MCF 10A (cell line): ENCODE data around the gene SAG. TPM values are rescaled to one million over a fixed set of nuclear protein-coding genes. Genes with fewer than 3 reads are reported as not detected.

Experiments
- BruUV-seq: library from RNA; stranded (reverse); fragments of 400-500 nt; replicated peaks from 2 replicates; lab custom pipeline; 2021; lab: Mats Ljungman, UMichigan
- CTCF ChIA-PET: fragments of 300-600 bp; sonication (Branson Sonifier 250); formaldehyde crosslinking; extraction: SDS; loops from one replicate; lab custom pipeline; 2021; ENCODE audit warnings: antibody characterized with exemption, inconsistent platforms; lab: Yijun Ruan, JAX
- POLR2A ChIA-PET: fragments of 300-600, 350-650 bp; sonication (Branson Sonifier 250); formaldehyde crosslinking; extraction: SDS; loops from one replicate; lab custom pipeline; 2020; ENCODE audit warnings: antibody characterized with exemption, inconsistent platforms; lab: Yijun Ruan, JAX
- DNase-seq: peaks from one replicate; pipeline ENCODE4 v3.0.0-alpha.2; 2018; ENCODE audit not compliant: unreplicated experiment
- H3K27ac Mint-ChIP-seq: one replicate; pipeline ENCODE4 v1.8.0; 2022; ENCODE audit warnings: mild to moderate bottlenecking, low read depth, mixed read lengths; ENCODE audit not compliant: unreplicated experiment
- H3K27me3 Mint-ChIP-seq: one replicate; pipeline ENCODE4 v1.8.0; 2022; ENCODE audit warnings: mixed read lengths; ENCODE audit not compliant: insufficient read depth, unreplicated experiment
- H3K36me3 Mint-ChIP-seq: one replicate; pipeline ENCODE4 v1.8.0; 2022; ENCODE audit warnings: mild to moderate bottlenecking, moderate library complexity, mixed read lengths; ENCODE audit not compliant: insufficient read depth, unreplicated experiment
- H3K4me1 Mint-ChIP-seq: one replicate; pipeline ENCODE4 v1.8.0; 2022; ENCODE audit warnings: mixed read lengths; ENCODE audit not compliant: insufficient read depth, unreplicated experiment
- H3K4me3 Mint-ChIP-seq: one replicate; pipeline ENCODE4 v1.8.0; 2022; ENCODE audit warnings: mild to moderate bottlenecking, moderate library complexity, mixed read lengths; ENCODE audit not compliant: unreplicated experiment
- H3K9me3 Mint-ChIP-seq: one replicate; pipeline ENCODE4 v1.8.0; 2022; ENCODE audit warnings: mixed read lengths; ENCODE audit not compliant: unreplicated experiment
- intact Hi-C: fragments of 100-400 bp; cut with micrococcal nuclease; formaldehyde crosslinking; loops from 2 replicates; pipeline ENCODE4 v1.14.1; 2022
- total RNA-seq: library from RNA; stranded (reverse); gene quantifications from 2 replicates; pipeline ENCODE4 v1.2.3, GENCODE V29; 2022
- TF ChIP-seq, protein P1 (sequence below): fragments of 200-600 bp; IDR thresholded peaks from one replicate; pipeline ENCODE4 v1.8.0; 2022; ENCODE audit warnings: antibody characterized with exemption, mild to moderate bottlenecking; ENCODE audit not compliant: unreplicated experiment

SAG gene
- total RNA-seq, 1 experiment from 2014 or later, result not detected

DNA sequence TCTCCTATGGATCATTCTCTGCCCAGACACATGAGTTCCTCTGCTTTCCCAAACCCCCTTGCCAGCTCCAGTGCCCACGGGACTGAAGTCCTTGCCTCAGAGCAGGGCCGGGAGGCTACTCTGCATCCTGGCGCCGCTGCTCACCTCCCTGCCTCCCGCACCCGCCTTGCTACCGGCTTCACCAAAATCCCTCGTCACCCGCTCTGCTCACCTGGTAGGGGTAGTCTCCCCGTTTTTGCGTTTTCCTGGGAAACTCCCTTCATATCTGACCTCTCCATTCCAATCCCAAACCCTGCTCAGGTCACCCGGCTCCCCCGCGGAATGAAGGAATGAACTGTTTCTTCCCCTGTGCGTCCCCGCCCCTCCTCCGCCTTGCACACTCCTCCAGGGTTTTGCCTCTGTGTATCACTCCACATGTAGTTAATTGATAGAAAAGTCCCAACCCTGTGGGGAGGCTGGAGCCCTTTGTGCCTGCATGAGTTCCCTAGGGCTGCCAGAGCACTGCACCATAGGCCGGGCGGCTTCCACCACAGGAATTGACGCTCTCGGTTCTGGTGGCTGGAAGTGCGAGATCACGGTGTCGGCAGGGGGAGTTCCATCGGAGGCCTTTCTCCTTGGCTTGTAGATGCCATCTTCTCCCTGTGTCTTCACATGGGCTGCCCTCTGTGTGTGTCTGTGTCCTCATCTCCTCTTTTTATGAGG lies 44.7 kb downstream of the SAG start:
- peaks cover 6% of the 10 kb centered on the region for H3K36me3 Mint-ChIP-seq
- POLR2A ChIA-PET, result interaction anchor here (1.2 kb wide), 1 partner anchor 33 kb away, joined by 3 read pairs; no protein-coding TSS in a partner anchor
- H3K9me3 Mint-ChIP-seq, result no peaks in the 10 kb centered on the region
- no peak for DNase-seq
- no peaks in the 10 kb centered on the region for H3K27me3 Mint-ChIP-seq
- CTCF ChIA-PET, result interaction anchor here (0.5 to 1.4 kb wide), 5 partner anchors 10 to 1708 kb away, joined by 3 to 5 read pairs (median 3); no protein-coding TSS in a partner anchor
- BruUV-seq, result no TSS peak
- TF ChIP-seq, protein P1, sequence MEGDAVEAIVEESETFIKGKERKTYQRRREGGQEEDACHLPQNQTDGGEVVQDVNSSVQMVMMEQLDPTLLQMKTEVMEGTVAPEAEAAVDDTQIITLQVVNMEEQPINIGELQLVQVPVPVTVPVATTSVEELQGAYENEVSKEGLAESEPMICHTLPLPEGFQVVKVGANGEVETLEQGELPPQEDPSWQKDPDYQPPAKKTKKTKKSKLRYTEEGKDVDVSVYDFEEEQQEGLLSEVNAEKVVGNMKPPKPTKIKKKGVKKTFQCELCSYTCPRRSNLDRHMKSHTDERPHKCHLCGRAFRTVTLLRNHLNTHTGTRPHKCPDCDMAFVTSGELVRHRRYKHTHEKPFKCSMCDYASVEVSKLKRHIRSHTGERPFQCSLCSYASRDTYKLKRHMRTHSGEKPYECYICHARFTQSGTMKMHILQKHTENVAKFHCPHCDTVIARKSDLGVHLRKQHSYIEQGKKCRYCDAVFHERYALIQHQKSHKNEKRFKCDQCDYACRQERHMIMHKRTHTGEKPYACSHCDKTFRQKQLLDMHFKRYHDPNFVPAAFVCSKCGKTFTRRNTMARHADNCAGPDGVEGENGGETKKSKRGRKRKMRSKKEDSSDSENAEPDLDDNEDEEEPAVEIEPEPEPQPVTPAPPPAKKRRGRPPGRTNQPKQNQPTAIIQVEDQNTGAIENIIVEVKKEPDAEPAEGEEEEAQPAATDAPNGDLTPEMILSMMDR, result no peak
- intact Hi-C loops, result loop anchor here (5.0 kb wide), 1 partner anchor 60 kb away; no protein-coding TSS in a partner anchor
- peaks cover 61% of the 10 kb centered on the region for H3K4me1 Mint-ChIP-seq
- H3K4me3 Mint-ChIP-seq, result peak overlapping the region; percentile 7
- no peak overlapping the region for H3K27ac Mint-ChIP-seq

DNA sequence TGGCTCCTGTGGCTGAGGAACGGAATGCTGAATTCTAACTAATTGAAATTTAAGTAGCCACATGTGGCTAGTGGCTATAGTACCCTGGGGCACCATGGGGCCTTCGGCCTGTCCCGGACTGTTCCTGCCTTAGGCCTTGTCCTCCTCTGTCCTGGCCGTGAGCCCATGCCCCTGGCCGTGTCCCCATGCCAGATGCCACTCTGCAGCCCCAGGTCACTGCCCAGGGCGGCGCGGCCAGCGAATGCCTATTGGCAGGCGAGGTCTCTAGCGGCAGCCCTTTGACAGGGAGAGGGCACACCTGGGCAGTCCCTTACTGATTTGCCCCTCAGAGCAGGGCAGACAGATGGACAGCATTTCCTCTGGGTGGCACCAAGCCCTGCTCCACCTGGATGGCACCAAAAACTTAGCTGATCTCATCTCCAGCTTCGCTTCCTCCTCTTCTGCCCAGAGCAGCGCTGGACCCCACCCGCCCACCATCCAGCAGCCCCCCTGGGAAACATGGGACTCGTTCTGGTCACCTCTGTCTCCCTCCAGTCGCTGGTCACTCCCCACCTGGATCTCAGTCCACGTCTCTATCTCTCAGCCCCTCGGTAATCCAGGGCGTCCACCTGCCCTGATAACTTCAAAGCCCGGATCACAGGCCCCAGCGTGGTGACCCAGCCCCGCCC lies 45.6 kb downstream of the SAG start:
- DNase-seq, result no peak
- no peaks in the 10 kb centered on the region for H3K27me3 Mint-ChIP-seq
- H3K9me3 Mint-ChIP-seq, result no peaks in the 10 kb centered on the region
- H3K4me1 Mint-ChIP-seq, result peaks cover 61% of the 10 kb centered on the region
- peak overlapping the region; percentile 75 for H3K4me3 Mint-ChIP-seq
- ChIA-PET CTCF (interaction anchor here (0.7 to 1.7 kb wide), 10 partner anchors 9 to 90 kb away, joined by 3 to 10 read pairs (median 4); no protein-coding TSS in a partner anchor), POLR2A (interaction anchor here (0.6 to 1.5 kb wide), 3 partner anchors 31 to 72 kb away, joined by 3 to 5 read pairs (median 4); no protein-coding TSS in a partner anchor)
- no peak overlapping the region for H3K27ac Mint-ChIP-seq
- intact Hi-C loops, result loop anchor here (5.0 kb wide), 1 partner anchor 61 kb away; no protein-coding TSS in a partner anchor
- TF ChIP-seq, protein P1, result no peak
- no TSS peak for BruUV-seq
- H3K36me3 Mint-ChIP-seq, result peaks cover 6% of the 10 kb centered on the region

DNA sequence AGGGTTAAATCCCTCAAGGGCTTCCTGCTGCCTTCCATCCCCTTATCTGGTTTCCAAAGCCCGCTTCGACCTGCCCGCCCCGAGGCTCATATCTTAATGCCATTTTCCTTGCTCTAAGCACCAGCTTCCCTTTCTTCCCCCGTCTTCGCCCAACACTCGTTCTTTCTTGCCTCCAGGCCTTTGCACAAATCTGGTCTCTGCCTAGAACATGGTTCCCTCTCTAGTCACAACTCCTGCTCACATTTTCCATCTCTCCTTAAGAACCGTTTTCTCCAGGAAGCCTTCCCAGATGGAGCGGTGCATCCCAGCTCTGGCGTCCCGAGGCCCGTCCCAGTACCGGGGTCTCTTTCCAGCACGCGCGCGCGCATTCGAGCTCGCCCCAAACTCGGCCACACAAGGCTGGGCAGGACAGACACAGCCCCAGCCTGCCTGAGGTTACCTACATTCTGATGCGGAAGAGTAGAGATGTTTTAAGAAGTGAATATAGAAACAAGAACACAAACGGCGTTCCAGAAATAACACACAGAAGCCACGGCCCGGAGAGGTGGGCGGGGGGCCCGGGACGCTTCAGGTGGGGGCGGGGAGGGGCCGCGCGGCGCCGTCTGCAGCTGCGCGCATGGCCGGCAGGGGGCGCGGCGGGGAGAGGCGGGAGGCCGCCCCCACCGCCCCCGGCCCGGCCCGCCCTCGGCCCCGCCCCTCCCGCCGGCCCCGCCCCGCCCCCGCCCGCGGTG lies 46.3 kb downstream of the SAG start, which contains the start of gene DGKD:
Gene DGKD, plus strand, starts transcription at position 726 of the 731 bp plus-strand sequence. CDS start 25 bp downstream, outside the sequence.
- H3K4me1 Mint-ChIP-seq, result peaks cover 65% of the 10 kb centered on the region

More for the DNA sequence above, 46.3 kb downstream of the SAG start, which contains the start of gene DGKD:
- no peaks in the 10 kb centered on the region for H3K9me3 Mint-ChIP-seq
- no peaks in the 10 kb centered on the region for H3K27me3 Mint-ChIP-seq
- H3K36me3 Mint-ChIP-seq, result peaks cover 6% of the 10 kb centered on the region
- peak within 1 kb of the TSS; percentile 0 for H3K27ac Mint-ChIP-seq
- peak; percentile 45 for DNase-seq
- H3K4me3 Mint-ChIP-seq, result peak within 1 kb of the TSS; percentile 75
- ChIA-PET POLR2A (interaction anchor here (0.6 to 1.5 kb wide), 5 partner anchors 31 to 1068 kb away, joined by 3 to 5 read pairs (median 3); no protein-coding TSS in a partner anchor), CTCF (interaction anchor here (0.6 to 1.7 kb wide), 14 partner anchors 8 to 89 kb away, joined by 3 to 10 read pairs (median 4); no protein-coding TSS in a partner anchor)
- TF ChIP-seq, protein P1, result peak; percentile 24
- BruUV-seq, result no TSS peak
- intact Hi-C loops, result loop anchor here (5.0 kb wide), 1 partner anchor 62 kb away; no protein-coding TSS in a partner anchor
